ES-I3 (cell line): ENCODE measurements around the gene LBR.

Experiments
- H3K36me3 ChIP-seq: 2 replicates; pipeline ENCODE4 v1.6.1; 2013; ENCODE audit warnings: mild to moderate bottlenecking, low read length, control low read depth, moderate library complexity; ENCODE audit not compliant: insufficient read depth
- H3K4me1 ChIP-seq: 2 replicates; pipeline ENCODE4 v1.6.1; 2013; ENCODE audit warnings: mild to moderate bottlenecking, control low read depth, low read length; ENCODE audit not compliant: insufficient read depth
- H3K9ac ChIP-seq: 2 replicates; pipeline ENCODE4 v1.6.1; 2013; ENCODE audit warnings: low read depth, mild to moderate bottlenecking, low read length, moderate library complexity
- H3K9me3 ChIP-seq: 2 replicates; pipeline ENCODE4 v1.6.1; 2013; ENCODE audit warnings: mild to moderate bottlenecking, low read length, moderate library complexity; ENCODE audit not compliant: control insufficient read depth, insufficient read depth

Gene LBR

GRCh38 chr1:225425201-225425786 is 2.5 kb downstream of the LBR start:
- H3K36me3 ChIP-seq, result no peaks in the 10 kb centered on the region
- no peaks in the 10 kb centered on the region for H3K9me3 ChIP-seq
- peaks cover 32% of the 10 kb centered on the region for H3K4me1 ChIP-seq
- H3K9ac ChIP-seq, result peak overlapping the region; percentile 23; the same call in 1 of the 2 replicates

- Histone ChIP-seq H3K36me3 (no peaks in the 10 kb centered on the region), H3K4me1 (peaks cover 31% of the 10 kb centered on the region), H3K9me3 (no peaks in the 10 kb centered on the region), H3K9ac (no peak overlapping the region)
These were observed 3.2 kb downstream of the LBR start for GRCh38 chr1:225424562-225425200.

GRCh38 chr1:225423518-225423855 is 4.4 kb downstream of the LBR start:
- Histone ChIP-seq H3K9ac (no peak overlapping the region), H3K36me3 (no peaks in the 10 kb centered on the region), H3K4me1 (peaks cover 31% of the 10 kb centered on the region), H3K9me3 (no peaks in the 10 kb centered on the region)

GRCh38 chr1:225422795-225423517 is 4.9 kb downstream of the LBR start:
- Histone ChIP-seq H3K4me1 (peaks cover 31% of the 10 kb centered on the region), H3K9me3 (no peaks in the 10 kb centered on the region), H3K36me3 (peaks cover 2% of the 10 kb centered on the region; the same call in 1 of the 2 replicates), H3K9ac (no peak overlapping the region)

- Histone ChIP-seq H3K9ac (no peak overlapping the region), H3K9me3 (no peaks in the 10 kb centered on the region), H3K4me1 (peaks cover 31% of the 10 kb centered on the region), H3K36me3 (peaks cover 6% of the 10 kb centered on the region)
These were observed 5.7 kb downstream of the LBR start for GRCh38 chr1:225422031-225422605.

GRCh38 chr1:225418598-225418997 is 9.2 kb downstream of the LBR start:
- Histone ChIP-seq H3K36me3 (peaks cover 11% of the 10 kb centered on the region), H3K9ac (no peak overlapping the region)

GRCh38 chr1:225418059-225418458 is 9.8 kb downstream of the LBR start:
- Histone ChIP-seq H3K36me3 (peaks cover 13% of the 10 kb centered on the region), H3K9ac (no peak overlapping the region), H3K9me3 (no peaks in the 10 kb centered on the region), H3K4me1 (peaks cover 3% of the 10 kb centered on the region; the same call in 1 of the 2 replicates)

More at GRCh38 chr1:225418598-225418997, 9.2 kb downstream of the LBR start:
- Histone ChIP-seq H3K9me3 (no peaks in the 10 kb centered on the region), H3K4me1 (peaks cover 7% of the 10 kb centered on the region)

GRCh38 chr1:225415967-225416745 is 11.7 kb downstream of the LBR start:
- no peaks in the 10 kb centered on the region for H3K4me1 ChIP-seq
- peaks cover 16% of the 10 kb centered on the region for H3K36me3 ChIP-seq
- no peak overlapping the region for H3K9ac ChIP-seq
- H3K9me3 ChIP-seq, result no peaks in the 10 kb centered on the region

GRCh38 chr1:225415307-225415706 is 12.5 kb downstream of the LBR start:
- H3K4me1 ChIP-seq, result no peaks in the 10 kb centered on the region
- H3K9me3 ChIP-seq, result no peaks in the 10 kb centered on the region
- H3K36me3 ChIP-seq, result peaks cover 18% of the 10 kb centered on the region
- no peak overlapping the region for H3K9ac ChIP-seq

- Histone ChIP-seq H3K4me1 (peaks cover 3% of the 10 kb centered on the region; the same call in 1 of the 2 replicates), H3K36me3 (peaks cover 21% of the 10 kb centered on the region), H3K9ac (no peak overlapping the region), H3K9me3 (no peaks in the 10 kb centered on the region)
These were observed 14.0 kb downstream of the LBR start for GRCh38 chr1:225413708-225414375.

- Histone ChIP-seq H3K4me1 (peaks cover 12% of the 10 kb centered on the region), H3K9me3 (no peaks in the 10 kb centered on the region), H3K9ac (no peak overlapping the region), H3K36me3 (peaks cover 19% of the 10 kb centered on the region)
These were observed 15.0 kb downstream of the LBR start for GRCh38 chr1:225412803-225413351.

- peaks cover 15% of the 10 kb centered on the region for H3K36me3 ChIP-seq
These were observed 15.5 kb downstream of the LBR start for GRCh38 chr1:225412321-225412720.

GRCh38 chr1:225410036-225410435 is 17.8 kb downstream of the LBR start:
- Histone ChIP-seq H3K9ac (no peak overlapping the region), H3K9me3 (no peaks in the 10 kb centered on the region), H3K36me3 (peaks cover 15% of the 10 kb centered on the region; the same call in 1 of the 2 replicates), H3K4me1 (peaks cover 12% of the 10 kb centered on the region)

More at GRCh38 chr1:225412321-225412720, 15.5 kb downstream of the LBR start:
- Histone ChIP-seq H3K4me1 (peaks cover 12% of the 10 kb centered on the region), H3K9me3 (no peaks in the 10 kb centered on the region), H3K9ac (no peak overlapping the region)
